Esophagus squamous epithelium (tissue), 5 donors: ENCODE results near the gene ACTR10. TPM values are rescaled to one million over a fixed set of nuclear protein-coding genes. Genes with fewer than 3 reads are reported as not detected.
"Not testable (repeated sequence)": the region's sequence is repeated elsewhere in the genome, so short reads cannot be mapped to it uniquely, and the experiment has no call there.

Experiments
- DNase-seq: peaks from one replicate; lab custom pipeline; 2025; lab: John Stamatoyannopoulos, UW
- H3K27ac ChIP-seq, 4 donors: fragments of 200-600 bp; sonication (generic); one replicate each; pipeline ENCODE4 v1.5.1; 2016 to 2019; ENCODE audit warnings: mild to moderate bottlenecking in 1 of 4
- H3K27me3 ChIP-seq, 4 donors: fragments of 200-600 bp; sonication (generic); 1 replicate in 3 of 4; 2 replicates in 1 of 4; pipeline versions ENCODE4 v1.5.1 to v1.6.0; 2017 to 2021; ENCODE audit warnings: antibody characterized with exemption in 1 of 4
- H3K36me3 ChIP-seq, 3 donors: fragments of 200-600 bp; sonication (generic); one replicate each; pipeline ENCODE4 v1.5.1; 2016 to 2019
- H3K4me1 ChIP-seq, 3 donors: fragments of 200-600 bp; sonication (generic); one replicate each; pipeline ENCODE4 v1.5.1; 2017 to 2019
- H3K4me3 ChIP-seq, 4 donors: fragments of 200-600 bp; sonication (generic); 1 replicate in 3 of 4; 2 replicates in 1 of 4; pipeline ENCODE4 v1.5.1; 2016 to 2019; ENCODE audit warnings: mild to moderate bottlenecking in 2 of 4, moderate library complexity in 1 of 4
- H3K9me3 ChIP-seq, 3 donors: fragments of 200-600 bp; sonication (generic); one replicate each; pipeline ENCODE4 v1.5.1; 2016 to 2019
- POLR2A ChIP-seq, 4 donors: fragments of 450-650 bp; IDR thresholded peaks; one replicate each; pipeline ENCODE4 v1.6.1; 2017; ENCODE audit warnings: antibody characterized with exemption in 4 of 4, mild to moderate bottlenecking in 4 of 4, moderate library complexity in 3 of 4
- WGBS, 2 donors: methylation state at CpG; one replicate each; pipeline ENCODE4 v1.1.5; 2018; 5-methylcytosine and 5-hydroxymethylcytosine counted together
- intact Hi-C: fragments of 100-400 bp; cut with DNase I; formaldehyde crosslinking; loops from one replicate; pipeline ENCODE4 v1.15.0; 2022
- total RNA-seq, 4 donors: library from RNA; depleted of rRNA; stranded (reverse); fragments of >200 nt; gene quantifications; one replicate each; pipeline ENCODE4 v1.1.0, GENCODE V29; 2016
- TF ChIP-seq, protein P1 (sequence below), 6 experiments: fragments of 450-650 bp in 4 of 6; fragments of 200-600 bp in 2 of 6; sonication (generic) in 2 of 6; IDR thresholded peaks; one replicate each; pipeline ENCODE4 v1.5.1; 2016 to 2019; ENCODE audit warnings: antibody characterized with exemption in 6 of 6, mild to moderate bottlenecking in 4 of 6, moderate library complexity in 4 of 6
- donor health status: DM: yes; HTN: yes; CAD: no.

The ACTR10 gene
- total RNA-seq, 4 donors from 2014 or later: 19.2 to 62.6 (median 39.4) TPM

- no peak for DNase-seq
Observed at GRCh38 chr14:58243790-58244555, 44.0 kb downstream of the ACTR10 start.

DNA sequence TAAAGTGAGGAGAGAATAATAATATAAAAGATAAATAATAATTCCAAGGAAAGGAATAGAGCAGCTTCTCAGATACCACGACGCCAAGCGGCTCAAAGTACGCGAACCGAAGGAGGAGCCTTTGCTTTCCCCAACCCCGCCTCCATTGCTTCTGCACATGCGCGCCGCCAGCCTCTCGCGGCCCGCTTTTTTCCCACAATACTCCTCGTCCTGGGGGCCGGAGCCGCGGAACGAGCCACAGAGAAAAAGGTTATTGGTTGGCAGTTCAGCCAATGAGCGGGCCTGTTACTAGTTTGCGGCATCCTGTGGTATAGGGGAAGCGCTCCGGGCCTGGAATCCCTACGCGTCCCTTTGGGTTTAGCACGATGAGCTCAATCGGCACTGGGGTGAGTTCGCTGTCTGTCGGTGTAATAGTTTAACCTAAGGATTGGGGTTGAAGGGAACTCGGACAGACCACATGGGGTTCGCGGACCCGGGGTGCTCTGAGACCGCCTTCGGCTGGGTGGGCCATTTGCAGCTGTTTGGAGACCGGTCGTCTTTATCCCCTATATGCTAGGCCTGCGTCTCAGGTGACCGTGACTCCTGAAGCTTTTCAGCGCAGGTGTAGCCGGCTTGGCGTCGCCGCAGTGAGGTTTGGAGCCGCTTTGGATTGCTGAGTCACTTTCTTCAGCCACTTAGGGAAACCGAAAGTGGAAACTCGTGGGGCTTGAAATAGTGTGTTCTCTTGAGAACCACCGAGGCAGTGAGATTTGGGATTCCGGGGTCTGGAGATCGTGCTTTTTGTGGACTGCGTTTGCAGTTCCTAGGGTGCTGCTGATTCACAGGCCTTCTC, 44.8 kb downstream of the ACTR10 start, which contains the start of gene PSMA3:
Gene PSMA3, plus strand, starts transcription at position 288 of the 832 bp plus-strand sequence. Its CDS starts 78 bp downstream, at position 366.
- TF ChIP-seq, protein P1, sequence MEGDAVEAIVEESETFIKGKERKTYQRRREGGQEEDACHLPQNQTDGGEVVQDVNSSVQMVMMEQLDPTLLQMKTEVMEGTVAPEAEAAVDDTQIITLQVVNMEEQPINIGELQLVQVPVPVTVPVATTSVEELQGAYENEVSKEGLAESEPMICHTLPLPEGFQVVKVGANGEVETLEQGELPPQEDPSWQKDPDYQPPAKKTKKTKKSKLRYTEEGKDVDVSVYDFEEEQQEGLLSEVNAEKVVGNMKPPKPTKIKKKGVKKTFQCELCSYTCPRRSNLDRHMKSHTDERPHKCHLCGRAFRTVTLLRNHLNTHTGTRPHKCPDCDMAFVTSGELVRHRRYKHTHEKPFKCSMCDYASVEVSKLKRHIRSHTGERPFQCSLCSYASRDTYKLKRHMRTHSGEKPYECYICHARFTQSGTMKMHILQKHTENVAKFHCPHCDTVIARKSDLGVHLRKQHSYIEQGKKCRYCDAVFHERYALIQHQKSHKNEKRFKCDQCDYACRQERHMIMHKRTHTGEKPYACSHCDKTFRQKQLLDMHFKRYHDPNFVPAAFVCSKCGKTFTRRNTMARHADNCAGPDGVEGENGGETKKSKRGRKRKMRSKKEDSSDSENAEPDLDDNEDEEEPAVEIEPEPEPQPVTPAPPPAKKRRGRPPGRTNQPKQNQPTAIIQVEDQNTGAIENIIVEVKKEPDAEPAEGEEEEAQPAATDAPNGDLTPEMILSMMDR (IDR thresholded peaks at IDR 0.05): peak in 1 of 6 experiments; percentile 16
- TF ChIP-seq POLR2A (IDR thresholded peaks at IDR 0.05): peak in 3 of 4 donors; percentile 65 to 88 (median 71)
- Histone ChIP-seq H3K27me3 (no peaks in the 10 kb centered on the region), H3K4me1 (peaks cover 5 to 45% (median 20%) of the 10 kb centered on the region in 3 donors), H3K36me3 (peaks cover 0 to 24% (median 3%) of the 10 kb centered on the region in 3 donors), H3K9me3 (no peaks in the 10 kb centered on the region), H3K4me3 (peak within 1 kb of the TSS; percentile 69 to 93 (median 85)), H3K27ac (peak within 1 kb of the TSS; percentile 93 to 98 (median 96))
- WGBS, 2 donors: 0 to 1% methylated on average over 28 to 41 of the region's 50 CpGs
- intact Hi-C loops: no loop called here
- peak; percentile 93 for DNase-seq

More at GRCh38 chr14:58243790-58244555, 44.0 kb downstream of the ACTR10 start:
- H3K4me1 ChIP-seq: peaks cover 5 to 50% (median 20%) of the 10 kb centered on the region in 3 donors
- peaks cover 0 to 16% (median 0%) of the 10 kb centered on the region in 3 donors for H3K36me3 ChIP-seq
- no peak for TF ChIP-seq POLR2A (IDR thresholded peaks at IDR 0.05)
- peak overlapping the region; percentile 93 to 98 (median 96) for H3K27ac ChIP-seq
- peak overlapping the region; percentile 69 to 93 (median 85) for H3K4me3 ChIP-seq
- no peaks in the 10 kb centered on the region for H3K27me3 ChIP-seq
- WGBS, 2 donors: 1% methylated on average over 16 of the region's 16 CpGs
- no peaks in the 10 kb centered on the region for H3K9me3 ChIP-seq
- intact Hi-C loops: no loop called here

DNA sequence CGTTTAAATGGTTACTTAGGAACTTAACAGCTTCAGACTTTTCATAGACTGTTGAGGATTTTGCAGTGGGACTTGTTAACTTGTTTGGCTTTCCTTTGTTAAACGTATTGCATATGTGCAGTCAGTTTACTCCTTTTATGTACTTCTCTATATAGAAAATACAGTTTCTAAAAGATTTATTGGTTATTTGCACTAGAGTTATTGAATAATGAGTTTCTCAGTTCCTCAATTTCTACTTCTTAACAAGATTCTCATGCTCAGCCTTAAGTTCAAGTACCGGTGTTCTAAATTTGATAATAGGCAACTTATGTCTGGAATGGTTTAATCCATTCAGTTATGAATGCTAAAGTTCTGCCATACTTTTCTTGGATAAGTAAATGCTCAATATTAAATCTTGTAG, 45.6 kb downstream of the ACTR10 start:
- peak overlapping the region; percentile 93 to 98 (median 96) for H3K27ac ChIP-seq
- DNase-seq: no peak
- H3K36me3 ChIP-seq: peaks cover 0 to 31% (median 3%) of the 10 kb centered on the region in 3 donors
- WGBS, 2 donors: 2 to 4% methylated on average over 3 of the region's 3 CpGs
- no peak for TF ChIP-seq POLR2A (IDR thresholded peaks at IDR 0.05)
- TF ChIP-seq, protein P1 (IDR thresholded peaks at IDR 0.05): no peak
- H3K27me3 ChIP-seq: no peaks in the 10 kb centered on the region
- H3K9me3 ChIP-seq: no peaks in the 10 kb centered on the region
- H3K4me1 ChIP-seq: peaks cover 5 to 42% (median 20%) of the 10 kb centered on the region in 3 donors
- intact Hi-C loops: no loop called here
- peak overlapping the region; percentile 69 to 93 (median 85) for H3K4me3 ChIP-seq

DNA sequence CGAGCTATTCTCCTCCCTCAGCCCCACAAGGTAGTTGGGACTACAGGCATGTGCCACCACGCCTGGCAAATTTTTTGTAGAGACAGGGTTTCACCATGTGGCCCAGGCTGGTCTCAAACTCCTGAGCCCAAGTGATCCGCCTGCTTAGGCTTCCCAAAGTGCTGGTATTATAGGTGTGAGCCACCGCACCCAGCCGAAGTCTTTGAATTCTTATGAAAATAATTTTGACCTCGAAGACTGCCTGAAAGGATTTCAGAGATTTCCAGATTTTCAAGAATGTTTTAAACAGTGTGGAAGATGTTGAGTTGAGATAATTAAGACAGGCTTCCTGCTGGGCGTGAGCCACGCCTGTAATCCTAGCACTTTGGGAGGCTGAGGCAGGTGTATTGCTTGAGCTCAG, 49.7 kb downstream of the ACTR10 start:
- peaks cover 5 to 29% (median 17%) of the 10 kb centered on the region in 3 donors for H3K4me1 ChIP-seq
- no peaks in the 10 kb centered on the region for H3K27me3 ChIP-seq
- no peak overlapping the region for H3K4me3 ChIP-seq
- DNase-seq: no peak
- peaks cover 3 to 72% (median 4%) of the 10 kb centered on the region in 3 donors for H3K36me3 ChIP-seq
- intact Hi-C loops: no loop called here
- no peaks in the 10 kb centered on the region for H3K9me3 ChIP-seq
- TF ChIP-seq, protein P1 (IDR thresholded peaks at IDR 0.05): no peak
- no peak for TF ChIP-seq POLR2A (IDR thresholded peaks at IDR 0.05)
- no peak overlapping the region for H3K27ac ChIP-seq
- WGBS, 2 donors: 92 to 95% methylated on average over 7 to 8 of the region's 8 CpGs

DNA sequence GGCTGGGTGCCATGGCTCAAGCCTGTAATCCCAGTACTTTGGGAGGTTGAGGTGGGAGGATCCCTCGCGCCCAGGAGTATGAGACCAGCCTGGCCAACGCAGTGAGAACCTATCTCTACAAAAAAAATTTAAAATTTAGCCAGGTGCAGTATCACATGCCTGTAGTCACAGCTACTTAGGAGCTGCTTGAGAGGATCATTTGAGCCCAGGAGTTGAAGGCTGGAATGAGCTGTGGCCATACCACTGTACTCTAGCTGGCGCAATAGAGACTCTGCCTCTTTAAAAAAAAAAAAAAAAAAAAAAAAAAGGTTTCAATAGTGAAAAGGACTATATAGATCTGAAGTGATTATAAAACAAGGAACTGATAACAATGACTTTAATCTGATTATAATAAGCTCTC, 58.2 kb downstream of the ACTR10 start:
- no peak for DNase-seq
- Histone ChIP-seq H3K4me3 (no peak overlapping the region), H3K36me3 (peaks cover 22 to 100% (median 34%) of the 10 kb centered on the region in 3 donors), H3K4me1 (no peaks in the 10 kb centered on the region), H3K27me3 (no peaks in the 10 kb centered on the region), H3K9me3 (no peaks in the 10 kb centered on the region), H3K27ac (no peak overlapping the region)
- 95 to 97% methylated on average over 4 of the region's 4 CpGs for WGBS, 2 donors
- intact Hi-C loops: no loop called here
- TF ChIP-seq, protein P1 (IDR thresholded peaks at IDR 0.05): no peak
- TF ChIP-seq POLR2A (IDR thresholded peaks at IDR 0.05): no peak

- DNase-seq, H3K27me3 ChIP-seq, H3K4me1 ChIP-seq, H3K27ac ChIP-seq, intact Hi-C loops, H3K4me3 ChIP-seq, H3K9me3 ChIP-seq: not testable (repeated sequence)
- peaks cover 25 to 100% (median 37%) of the 10 kb centered on the region in 3 donors for H3K36me3 ChIP-seq
- 90 to 96% methylated on average over 9 to 10 of the region's 10 CpGs for WGBS, 2 donors
Observed at GRCh38 chr14:58262005-58262404, 62.1 kb downstream of the ACTR10 start.
